CD14-positive monocyte (primary cell): Measurements from ENCODE around the gene ALDOC. TPM values are rescaled to one million over a fixed set of nuclear protein-coding genes. Genes with fewer than 3 reads are reported as not detected.

Experiments
- DNase-seq, 3 donors: peaks; one replicate each; pipeline ENCODE4 v3.0.0-alpha.2; 2011 to 2022
- H2AFZ ChIP-seq: 2 replicates; pipeline ENCODE4 v1.6.0; 2012; ENCODE audit warnings: mild to moderate bottlenecking, low read depth, low read length, inconsistent platforms; ENCODE audit not compliant: insufficient read depth, poor library complexity, severe bottlenecking
- H3K27ac ChIP-seq, 2 donors: 1 replicate in 1 of 2; 2 replicates in 1 of 2; pipeline ENCODE4 v1.5.1; 2012 to 2013; ENCODE audit warnings: low read length in 2 of 2, control low read depth in 1 of 2, inconsistent platforms in 1 of 2, low read depth in 1 of 2, mild to moderate bottlenecking in 1 of 2
- H3K27me3 ChIP-seq, 2 donors: one replicate each; pipeline versions ENCODE4 v1.6.0 to v1.6.1; 2011 to 2013; ENCODE audit warnings: low read length in 2 of 2; ENCODE audit not compliant: control insufficient read depth in 2 of 2, insufficient read depth in 2 of 2
- H3K36me3 ChIP-seq, 2 donors: replicated peaks in 1 of 2; 1 replicate in 1 of 2; 2 replicates in 1 of 2; pipeline versions ENCODE4 v1.5.1 to v1.6.1; 2012 to 2013; ENCODE audit warnings: low read length in 2 of 2, control low read depth in 1 of 2, inconsistent platforms in 1 of 2, mild to moderate bottlenecking in 1 of 2; ENCODE audit not compliant: insufficient read depth in 2 of 2, control insufficient read depth in 1 of 2
- H3K4me1 ChIP-seq, 2 donors: 1 replicate in 1 of 2; 2 replicates in 1 of 2; pipeline versions ENCODE4 v1.5.1 to v1.6.1; 2012 to 2013; ENCODE audit warnings: low read length in 2 of 2, control low read depth in 1 of 2, inconsistent platforms in 1 of 2, mild to moderate bottlenecking in 1 of 2, moderate library complexity in 1 of 2; ENCODE audit not compliant: insufficient read depth in 2 of 2, control insufficient read depth in 1 of 2
- H3K4me2 ChIP-seq: replicated peaks from 2 replicates; pipeline ENCODE3; 2012; ENCODE audit warnings: low read length, moderate library complexity, mild to moderate bottlenecking; ENCODE audit not compliant: poor library complexity, severe bottlenecking; ENCODE audit errors: extremely low read depth
- H3K4me3 ChIP-seq, 3 experiments: fragments of 200-600 bp in 1 of 3; sonication (generic) in 1 of 3; replicated peaks in 1 of 3; 1 replicate in 2 of 3; 2 replicates in 1 of 3; pipeline ENCODE4 v1.5.1; 2011 to 2013; ENCODE audit warnings: low read length in 3 of 3, mild to moderate bottlenecking in 3 of 3, control low read depth in 2 of 3, low read depth in 2 of 3, inconsistent platforms in 1 of 3, moderate library complexity in 1 of 3
- H3K79me2 ChIP-seq: 2 replicates; pipeline ENCODE4 v1.6.0; 2012; ENCODE audit warnings: mild to moderate bottlenecking, control low read depth, inconsistent platforms, low read length, moderate library complexity; ENCODE audit not compliant: insufficient read depth
- H3K9ac ChIP-seq: 2 replicates; pipeline ENCODE4 v1.6.0; 2017; ENCODE audit warnings: low read length, mild to moderate bottlenecking; ENCODE audit not compliant: insufficient read depth, poor library complexity, severe bottlenecking
- H3K9me3 ChIP-seq, 2 donors: replicated peaks in 1 of 2; 1 replicate in 1 of 2; 2 replicates in 1 of 2; pipeline versions ENCODE4 v1.5.1 to v1.6.1; 2012 to 2013; ENCODE audit warnings: low read length in 2 of 2, control low read depth in 1 of 2; ENCODE audit not compliant: control insufficient read depth in 1 of 2, insufficient read depth in 1 of 2
- H4K20me1 ChIP-seq: 2 replicates; pipeline ENCODE4 v1.6.0; 2012; ENCODE audit warnings: mild to moderate bottlenecking, low read length, control low read depth, moderate library complexity; ENCODE audit not compliant: insufficient read depth
- H3K27ac Mint-ChIP-seq, 7 donors: one replicate each; pipeline ENCODE4 v1.8.0; 2020; ENCODE audit warnings: mild to moderate bottlenecking in 7 of 7, mixed read lengths in 7 of 7, moderate library complexity in 6 of 7, inconsistent platforms in 2 of 7
- H3K27me3 Mint-ChIP-seq, 3 donors: one replicate each; pipeline ENCODE4 v1.8.0; 2021 to 2022; ENCODE audit warnings: low read depth in 3 of 3, mild to moderate bottlenecking in 3 of 3, mixed read lengths in 3 of 3, moderate library complexity in 3 of 3, inconsistent platforms in 1 of 3
- H3K36me3 Mint-ChIP-seq, 2 donors: one replicate each; pipeline ENCODE4 v1.8.0; 2020; ENCODE audit warnings: mixed read lengths in 2 of 2, inconsistent platforms in 1 of 2, mild to moderate bottlenecking in 1 of 2
- H3K4me1 Mint-ChIP-seq: one replicate; pipeline ENCODE4 v1.8.0; 2020; ENCODE audit warnings: mild to moderate bottlenecking, mixed read lengths
- H3K4me3 Mint-ChIP-seq, 2 donors: one replicate each; pipeline ENCODE4 v1.8.0; 2020; ENCODE audit warnings: mild to moderate bottlenecking in 2 of 2, mixed read lengths in 2 of 2, moderate library complexity in 1 of 2
- H3K9me3 Mint-ChIP-seq, 7 donors: one replicate each; pipeline ENCODE4 v1.8.0; 2020 to 2022; ENCODE audit warnings: mixed read lengths in 7 of 7, mild to moderate bottlenecking in 6 of 7, moderate library complexity in 6 of 7, inconsistent platforms in 2 of 7
- CTCF ChIP-seq: fragments of 200-600 bp; IDR thresholded peaks from one replicate; pipeline ENCODE4 v1.8.0; 2022; ENCODE audit warnings: antibody characterized with exemption, mild to moderate bottlenecking
- WGBS: methylation state at CpG from one replicate; pipeline ENCODE4 v1.1.5; 2013; ENCODE audit warnings: missing lambda C conversion rate; ENCODE audit not compliant: insufficient coverage; 5-methylcytosine and 5-hydroxymethylcytosine counted together
- intact Hi-C, 2 donors: fragments of 100-400 bp; cut with micrococcal nuclease; formaldehyde crosslinking; loops; one replicate each; pipeline versions ENCODE4 v1.15.0 to v1.15.1; 2023
- polyA plus RNA-seq, 3 donors: library from polyadenylated mRNA; depleted of rRNA in 1 of 3; unstranded in 2 of 3; stranded (reverse) in 1 of 3; fragments of 300-500 nt in 2 of 3; fragments of >200 nt in 1 of 3; fragmentation: Illumina TruSeq in 2 of 3; gene quantifications; 1 replicate in 2 of 3; 2 replicates in 1 of 3; pipeline ENCODE4 v1.2.3, GENCODE V29; 2012 to 2021

Gene ALDOC
- polyA plus RNA-seq, 3 donors, result 7.1 to 10.6 (median 9.8) TPM

- WGBS, result 91% methylated on average over 8 of the region's 8 CpGs
- H3K4me1 Mint-ChIP-seq, result no peaks in the 10 kb centered on the region
- no peaks in the 10 kb centered on the region for H3K36me3 ChIP-seq
- H3K4me3 ChIP-seq, result no peak overlapping the region
- TF ChIP-seq CTCF, result no peak
- no peak overlapping the region for H3K9ac ChIP-seq
- no peak for DNase-seq
- peaks cover 2 to 8% (median 6%) of the 10 kb centered on the region in 3 donors for H3K27me3 Mint-ChIP-seq
- no peaks in the 10 kb centered on the region for H3K27me3 ChIP-seq
- H2AFZ ChIP-seq, result no peak overlapping the region
- H3K9me3 Mint-ChIP-seq, result no peaks in the 10 kb centered on the region
- no peak overlapping the region for H3K27ac ChIP-seq
- H3K4me3 Mint-ChIP-seq, result no peak overlapping the region
- H3K36me3 Mint-ChIP-seq, result no peaks in the 10 kb centered on the region
- no peaks in the 10 kb centered on the region for H3K79me2 ChIP-seq
- H3K4me2 ChIP-seq, result no peak overlapping the region
- no peaks in the 10 kb centered on the region for H3K4me1 ChIP-seq
- intact Hi-C loops, result no loop called here
- H3K9me3 ChIP-seq, result no peaks in the 10 kb centered on the region
- no peaks in the 10 kb centered on the region for H4K20me1 ChIP-seq
- H3K27ac Mint-ChIP-seq, result no peak overlapping the region
Measured at GRCh38 chr17:28526381-28526780, 50.3 kb downstream of the ALDOC start.

- Mint-ChIP-seq H3K4me1 (no peaks in the 10 kb centered on the region), H3K36me3 (no peaks in the 10 kb centered on the region), H3K9me3 (no peaks in the 10 kb centered on the region), H3K27me3 (peaks cover 0 to 6% (median 5%) of the 10 kb centered on the region in 3 donors), H3K27ac (no peak overlapping the region), H3K4me3 (no peak overlapping the region)
- intact Hi-C loops, result no loop called here
- DNase-seq, result no peak
- Histone ChIP-seq H3K4me1 (peaks cover 0 to under 1% of the 10 kb centered on the region in 2 donors), H3K4me3 (no peak overlapping the region), H3K79me2 (no peaks in the 10 kb centered on the region), H4K20me1 (no peaks in the 10 kb centered on the region), H3K4me2 (no peak overlapping the region), H3K27ac (no peak overlapping the region), H2AFZ (no peak overlapping the region), H3K9ac (no peak overlapping the region), H3K9me3 (no peaks in the 10 kb centered on the region), H3K36me3 (no peaks in the 10 kb centered on the region), H3K27me3 (no peaks in the 10 kb centered on the region)
- 94% methylated on average over 24 of the region's 25 CpGs for WGBS
- TF ChIP-seq CTCF, result no peak
Measured at GRCh38 chr17:28524476-28525424, 51.9 kb downstream of the ALDOC start.
